HG03521 (cell line): ENCODE data around the gene ALPK1.
"Not testable (repeated sequence)": the region's sequence is repeated elsewhere in the genome, so short reads cannot be mapped to it uniquely, and the experiment has no call there.

ENCODE experiments used
- ATAC-seq: cut with Tn5 transposase; IDR thresholded peaks from one replicate; pipeline ENCODE4 v1.9.1; 2021; ENCODE audit warnings: mild to moderate bottlenecking, moderate library complexity; ENCODE audit not compliant: unreplicated experiment

The ALPK1 gene

DNA sequence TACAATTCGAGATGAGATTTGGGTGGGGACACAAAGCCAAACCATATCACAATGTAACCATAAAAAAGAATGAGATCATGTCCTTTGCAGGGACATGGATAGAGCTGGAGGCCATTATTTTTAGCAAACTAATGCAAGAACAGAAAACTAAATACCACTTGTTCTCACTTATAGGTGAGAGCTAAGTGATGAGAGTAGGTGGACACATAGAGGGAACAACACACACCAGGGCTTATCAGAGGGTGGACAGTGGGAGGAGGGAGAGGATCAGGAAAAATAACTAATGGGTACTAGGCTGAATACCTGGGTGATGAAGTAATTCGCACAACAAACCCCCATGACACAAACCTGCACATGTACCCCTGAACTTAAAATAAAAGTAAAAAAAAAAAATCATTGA lies 145.1 kb downstream of the ALPK1 start:
- not testable (repeated sequence) for ATAC-seq

GRCh38 chr4:112448306-112449132 lies 151.3 kb downstream of the ALPK1 start:
- no peak for ATAC-seq

DNA sequence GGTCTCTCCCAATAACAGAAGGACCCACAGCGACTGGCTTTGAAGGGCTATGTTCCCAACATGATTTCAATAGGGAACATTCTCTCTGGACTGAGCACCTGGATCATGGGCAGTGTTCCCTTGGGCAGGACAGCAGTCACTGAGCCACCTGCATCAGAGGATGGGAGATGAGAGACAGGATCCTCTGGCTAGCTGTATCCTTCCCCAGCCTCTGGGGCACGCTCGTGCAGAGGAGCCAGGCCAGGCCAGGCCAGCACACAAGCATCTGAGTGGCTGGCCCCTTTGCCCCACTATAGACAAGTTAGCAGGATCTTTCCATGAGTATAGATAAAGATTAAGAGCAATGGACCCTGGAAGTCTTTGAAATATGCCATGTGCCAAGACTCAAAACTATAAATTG lies 152.5 kb downstream of the ALPK1 start:
- no peak for ATAC-seq

GRCh38 chr4:112451104-112451503 lies 153.9 kb downstream of the ALPK1 start:
- ATAC-seq = no peak

DNA sequence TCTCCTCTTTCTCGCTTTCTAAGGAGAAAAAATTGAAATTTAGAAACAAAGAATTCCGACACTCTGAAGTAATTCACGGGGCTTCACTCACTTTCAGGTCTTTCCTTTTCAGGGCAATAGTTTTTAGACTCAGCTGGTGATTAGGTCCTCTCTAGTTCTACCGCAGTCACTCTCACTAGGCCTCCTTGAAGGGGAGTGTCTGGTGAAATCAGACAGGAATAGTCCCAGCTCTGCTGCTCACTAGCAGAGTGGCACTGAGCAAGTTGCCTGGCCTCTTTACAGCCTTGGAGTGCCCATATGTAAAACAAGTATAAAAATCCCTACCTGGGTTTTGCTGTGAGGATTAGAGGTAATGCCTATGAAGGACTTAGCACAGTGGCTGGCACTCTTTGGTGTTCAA lies 154.7 kb downstream of the ALPK1 start:
- ATAC-seq = no peak

DNA sequence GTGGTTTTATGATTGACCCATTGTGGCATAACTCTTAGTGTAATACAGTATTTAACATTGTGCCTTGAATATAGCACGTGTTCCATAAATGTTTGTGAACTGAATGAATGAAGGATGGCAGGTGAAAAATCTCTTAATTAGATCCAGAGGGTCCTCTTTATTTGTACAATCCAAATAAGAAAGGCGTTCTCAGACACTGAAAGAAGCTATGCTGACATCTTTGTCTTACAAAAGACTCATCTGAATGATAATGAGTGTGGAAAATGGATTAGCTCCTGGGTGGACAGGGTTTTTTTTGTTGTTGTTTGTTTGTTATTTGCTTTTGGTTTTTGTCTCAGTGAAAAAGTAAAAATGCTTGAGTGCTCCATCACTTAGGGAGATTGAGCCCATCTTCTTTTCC lies 156.2 kb downstream of the ALPK1 start:
- ATAC-seq = no peak

DNA sequence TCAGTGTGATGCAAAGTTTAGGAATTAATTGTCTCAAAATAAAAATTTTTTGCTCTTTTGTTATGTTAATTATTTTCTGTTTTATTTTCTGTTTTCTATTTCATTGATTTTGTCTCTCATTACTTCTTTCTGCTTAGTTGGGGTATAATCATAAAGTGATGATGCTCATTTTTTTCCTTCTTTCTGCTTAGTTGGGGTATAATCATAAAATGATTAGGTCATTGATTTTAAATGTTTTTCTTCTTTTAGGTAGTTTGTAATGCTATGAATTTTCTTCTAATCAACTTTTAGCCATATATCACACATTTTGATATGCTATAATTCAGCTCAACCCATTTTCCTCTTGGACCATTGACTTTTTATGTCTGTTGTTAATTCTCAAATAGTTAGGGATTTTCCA lies 175.1 kb downstream of the ALPK1 start:
- no peak for ATAC-seq

- no peak for ATAC-seq
These were observed 176.8 kb downstream of the ALPK1 start for GRCh38 chr4:112473985-112474384.

- ATAC-seq = no peak
These were observed 188.8 kb downstream of the ALPK1 start for GRCh38 chr4:112485930-112486329.

- not testable (repeated sequence) for ATAC-seq
These were observed 193.6 kb downstream of the ALPK1 start for GRCh38 chr4:112490808-112491207.
